Activated CD8-positive, alpha-beta T cell treated with anti-CD3 and anti-CD28 coated beads for 36 hours (primary cell): Measurements from ENCODE around the gene MAP7. TPM values are rescaled to one million over a fixed set of nuclear protein-coding genes. Genes with fewer than 3 reads are reported as not detected.

Experiments used
- ATAC-seq: fragments of 200-7000 bp; cut with Tn5 transposase; one replicate; pipeline ENCODE4 v1.10.0; 2021; ENCODE audit warnings: mild to moderate bottlenecking, moderate library complexity
- CTCF ChIA-PET: fragments of 350-600 bp; sonication (Branson Sonifier 250); formaldehyde crosslinking; loops from one replicate; lab custom pipeline; 2021; ENCODE audit warnings: antibody characterized with exemption; lab: Charles Lee
- POLR2A ChIA-PET: fragments of 350-600 bp; sonication (Branson Sonifier 250); formaldehyde crosslinking; loops from one replicate; lab custom pipeline; 2021; ENCODE audit warnings: antibody characterized with exemption; lab: Charles Lee
- DNase-seq: peaks from one replicate; pipeline ENCODE4 v3.0.0-alpha.2; 2020
- H3K27ac Mint-ChIP-seq: one replicate; pipeline ENCODE4 v1.8.0; 2021; ENCODE audit warnings: mild to moderate bottlenecking, mixed read lengths
- H3K27me3 Mint-ChIP-seq: one replicate; pipeline ENCODE4 v1.8.0; 2021; ENCODE audit warnings: mixed read lengths
- H3K36me3 Mint-ChIP-seq: one replicate; pipeline ENCODE4 v1.8.0; 2021; ENCODE audit warnings: low read depth, mixed read lengths
- H3K4me1 Mint-ChIP-seq: one replicate; pipeline ENCODE4 v1.8.0; 2021; ENCODE audit warnings: low read depth, mixed read lengths
- H3K4me3 Mint-ChIP-seq: one replicate; pipeline ENCODE4 v1.8.0; 2021; ENCODE audit warnings: mild to moderate bottlenecking, moderate library complexity, mixed read lengths
- H3K9me3 Mint-ChIP-seq: one replicate; pipeline ENCODE4 v1.8.0; 2021; ENCODE audit warnings: mixed read lengths
- intact Hi-C: fragments of 100-400 bp; cut with micrococcal nuclease; formaldehyde crosslinking; loops from one replicate; pipeline ENCODE4 v1.10.0; 2022
- total RNA-seq, 2 experiments: library from RNA; stranded (reverse); gene quantifications; one replicate each; pipeline ENCODE4 v1.2.3, GENCODE V29; 2021
- TF ChIP-seq, protein P1 (sequence below): fragments of 200-600 bp; IDR thresholded peaks from one replicate; pipeline ENCODE4 v1.8.0; 2022; ENCODE audit warnings: antibody characterized with exemption, mild to moderate bottlenecking

Gene MAP7
- total RNA-seq, 2 experiments from 2014 or later = 0.47 to 0.67 TPM

DNA sequence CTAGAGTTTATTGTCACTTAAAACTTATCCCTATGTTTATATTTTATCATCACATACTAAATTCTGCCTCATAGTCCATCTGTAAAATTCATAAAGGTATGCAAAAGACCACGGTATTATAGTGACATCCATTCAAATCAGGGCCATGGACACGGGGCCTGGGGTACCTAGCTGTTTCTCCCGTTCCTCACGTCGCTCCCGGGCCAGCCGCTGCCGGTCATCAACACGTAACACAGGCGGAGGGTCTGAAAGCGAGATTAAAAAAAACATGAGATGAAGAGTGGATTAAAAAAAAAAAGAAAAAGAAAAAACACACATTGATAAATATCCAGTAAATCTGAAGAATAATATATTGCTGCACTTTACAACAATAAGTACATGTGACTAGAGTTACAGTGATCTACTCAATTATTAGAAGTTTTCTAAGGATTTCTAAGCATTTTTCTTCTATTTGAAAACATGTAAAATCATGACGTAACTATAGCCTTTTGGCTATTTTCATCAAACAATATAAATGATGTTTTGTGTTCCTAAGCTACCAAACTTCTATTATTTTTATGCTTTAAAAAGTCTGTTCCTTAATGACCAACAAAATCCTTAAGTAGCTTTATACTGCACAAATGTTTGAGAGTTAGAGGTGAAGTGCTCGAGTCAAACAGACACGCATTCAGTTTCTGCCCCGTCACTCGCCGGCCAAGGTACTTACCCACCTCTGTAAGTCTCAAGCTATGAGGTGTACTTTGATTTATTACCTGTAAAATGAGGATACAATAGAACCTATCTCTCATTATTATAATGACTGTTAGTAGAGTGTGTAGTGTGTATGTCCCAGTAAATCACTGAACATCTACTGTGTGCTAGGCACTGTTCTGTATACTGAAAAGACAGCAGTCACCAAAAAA, 138.5 kb downstream of the MAP7 start:
- Mint-ChIP-seq H3K4me3 (no peak overlapping the region), H3K36me3 (no peaks in the 10 kb centered on the region), H3K27me3 (no peaks in the 10 kb centered on the region), H3K9me3 (no peaks in the 10 kb centered on the region), H3K4me1 (no peaks in the 10 kb centered on the region), H3K27ac (no peak overlapping the region)
- POLR2A ChIA-PET = no interaction called here
- DNase-seq (no peak), ATAC-seq (no peak)
- CTCF ChIA-PET = no interaction called here
- intact Hi-C loops = no loop called here
- TF ChIP-seq, protein P1, sequence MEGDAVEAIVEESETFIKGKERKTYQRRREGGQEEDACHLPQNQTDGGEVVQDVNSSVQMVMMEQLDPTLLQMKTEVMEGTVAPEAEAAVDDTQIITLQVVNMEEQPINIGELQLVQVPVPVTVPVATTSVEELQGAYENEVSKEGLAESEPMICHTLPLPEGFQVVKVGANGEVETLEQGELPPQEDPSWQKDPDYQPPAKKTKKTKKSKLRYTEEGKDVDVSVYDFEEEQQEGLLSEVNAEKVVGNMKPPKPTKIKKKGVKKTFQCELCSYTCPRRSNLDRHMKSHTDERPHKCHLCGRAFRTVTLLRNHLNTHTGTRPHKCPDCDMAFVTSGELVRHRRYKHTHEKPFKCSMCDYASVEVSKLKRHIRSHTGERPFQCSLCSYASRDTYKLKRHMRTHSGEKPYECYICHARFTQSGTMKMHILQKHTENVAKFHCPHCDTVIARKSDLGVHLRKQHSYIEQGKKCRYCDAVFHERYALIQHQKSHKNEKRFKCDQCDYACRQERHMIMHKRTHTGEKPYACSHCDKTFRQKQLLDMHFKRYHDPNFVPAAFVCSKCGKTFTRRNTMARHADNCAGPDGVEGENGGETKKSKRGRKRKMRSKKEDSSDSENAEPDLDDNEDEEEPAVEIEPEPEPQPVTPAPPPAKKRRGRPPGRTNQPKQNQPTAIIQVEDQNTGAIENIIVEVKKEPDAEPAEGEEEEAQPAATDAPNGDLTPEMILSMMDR = no peak

DNA sequence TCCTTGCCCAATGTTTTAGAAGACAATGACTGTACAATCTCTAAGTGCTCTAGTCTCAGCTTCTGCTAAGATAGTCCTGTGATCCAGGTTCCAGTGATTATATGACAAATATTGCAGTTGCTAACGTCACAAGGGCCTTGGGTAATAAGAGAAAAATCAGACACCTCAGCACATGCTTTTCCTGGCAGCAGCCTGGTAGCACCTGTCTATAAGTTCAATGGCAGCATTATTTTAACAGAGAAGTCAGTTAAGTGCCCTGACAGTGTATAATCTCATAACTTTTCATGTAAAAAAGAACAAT, 139.2 kb downstream of the MAP7 start:
- intact Hi-C loops = no loop called here
- no peak overlapping the region for H3K27ac Mint-ChIP-seq
- no peak overlapping the region for H3K4me3 Mint-ChIP-seq
- H3K27me3 Mint-ChIP-seq = no peaks in the 10 kb centered on the region
- H3K36me3 Mint-ChIP-seq = no peaks in the 10 kb centered on the region
- H3K9me3 Mint-ChIP-seq = no peaks in the 10 kb centered on the region
- no peaks in the 10 kb centered on the region for H3K4me1 Mint-ChIP-seq
- POLR2A ChIA-PET = no interaction called here
- ATAC-seq = no peak
- TF ChIP-seq, protein P1 = no peak
- no peak for DNase-seq
- CTCF ChIA-PET = no interaction called here

DNA sequence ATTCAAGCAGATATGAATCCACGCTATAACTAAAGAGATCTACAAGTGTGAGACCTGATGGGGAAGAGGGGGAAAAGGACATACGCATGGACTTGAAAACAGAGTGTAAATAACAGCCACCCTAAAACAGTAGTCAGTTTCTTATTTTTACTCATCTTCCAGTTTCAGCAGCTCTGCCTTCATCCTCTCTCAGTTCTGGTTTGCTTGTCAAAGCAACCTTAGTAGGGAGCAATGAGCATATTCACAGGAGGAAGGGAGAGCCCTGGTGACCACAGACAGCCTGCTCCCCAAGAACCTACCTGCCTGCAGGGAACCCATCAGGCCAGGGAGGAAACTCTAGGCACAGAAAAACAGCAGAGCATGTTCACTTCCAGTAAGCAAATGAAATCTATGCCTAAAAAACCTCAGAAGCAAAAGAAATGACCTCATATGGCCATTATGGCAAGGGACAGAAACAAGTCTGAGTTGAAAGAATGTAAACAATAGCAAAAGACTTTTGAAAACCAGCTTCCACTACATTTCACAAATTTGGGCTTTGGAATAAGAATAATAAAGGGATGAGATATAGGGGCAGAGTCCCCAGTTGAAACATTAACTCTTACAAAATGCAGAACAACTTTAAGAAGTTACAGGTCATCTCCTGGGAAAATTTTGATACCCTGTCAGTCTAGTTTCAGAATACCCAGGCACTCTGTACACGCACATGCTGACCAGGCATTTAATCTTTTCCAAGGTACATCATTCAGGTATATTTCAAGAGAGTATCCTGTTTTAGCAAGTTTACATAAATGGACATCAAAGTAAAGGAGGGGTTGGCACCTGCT, 139.8 kb downstream of the MAP7 start:
- no peak for DNase-seq
- Mint-ChIP-seq H3K4me3 (no peak overlapping the region), H3K27ac (no peak overlapping the region), H3K4me1 (no peaks in the 10 kb centered on the region), H3K27me3 (peaks cover 3% of the 10 kb centered on the region), H3K36me3 (no peaks in the 10 kb centered on the region), H3K9me3 (no peaks in the 10 kb centered on the region)
- intact Hi-C loops = no loop called here
- ChIA-PET POLR2A (no interaction called here), CTCF (interaction anchor here (0.6 to 0.7 kb wide), 2 partner anchors 80 to 140 kb away, joined by 3 read pairs; partner anchors contain the start of gene MAP7)
- TF ChIP-seq, protein P1 = no peak
- ATAC-seq = no peak

DNA sequence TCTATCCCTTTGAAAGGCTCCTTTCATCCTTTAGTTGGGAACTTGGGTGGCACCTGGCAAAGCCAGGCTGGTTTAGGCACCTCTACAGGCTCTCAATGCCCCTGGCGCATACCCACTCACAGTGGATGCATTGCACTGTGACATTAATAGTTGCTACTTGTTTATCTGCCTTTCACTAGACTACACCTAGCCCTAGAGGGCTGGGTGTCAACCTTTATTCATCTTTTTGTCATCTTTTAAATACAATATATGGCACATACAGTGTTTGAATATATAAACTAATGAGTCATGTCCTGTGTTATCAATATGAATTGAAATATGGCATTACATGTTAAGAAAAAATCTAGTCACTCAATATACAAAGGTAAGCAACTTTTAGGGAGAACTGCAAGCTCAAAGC, 140.6 kb downstream of the MAP7 start:
- intact Hi-C loops = no loop called here
- Mint-ChIP-seq H3K27me3 (peaks cover 6% of the 10 kb centered on the region), H3K4me3 (no peak overlapping the region), H3K36me3 (no peaks in the 10 kb centered on the region), H3K9me3 (no peaks in the 10 kb centered on the region), H3K4me1 (no peaks in the 10 kb centered on the region), H3K27ac (no peak overlapping the region)
- ATAC-seq = no peak
- no peak for DNase-seq
- ChIA-PET POLR2A (no interaction called here), CTCF (interaction anchor here (0.7 kb wide), 1 partner anchor 141 kb away, joined by 3 read pairs; the partner anchor contains the start of gene MAP7)
- TF ChIP-seq, protein P1 = no peak

DNA sequence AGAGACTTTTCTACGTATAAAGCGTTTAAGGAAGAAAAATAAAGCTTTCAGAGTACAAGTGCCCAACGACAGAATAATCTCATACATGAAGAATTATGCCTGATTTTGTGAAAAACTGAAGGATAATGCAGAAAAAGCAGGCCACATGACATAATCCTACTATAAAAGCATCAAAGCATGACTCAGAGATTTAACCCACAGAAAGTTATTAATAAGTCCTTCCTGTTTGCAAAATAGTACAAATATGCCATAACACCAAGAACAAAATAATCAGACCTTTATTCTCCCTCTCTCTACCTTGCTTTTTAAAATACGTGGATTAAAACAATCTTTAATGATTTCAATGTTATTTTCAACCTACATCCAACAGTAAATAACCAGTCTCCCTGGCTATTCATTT, 142.0 kb downstream of the MAP7 start:
- Mint-ChIP-seq H3K27me3 (peaks cover 6% of the 10 kb centered on the region), H3K9me3 (no peaks in the 10 kb centered on the region), H3K36me3 (no peaks in the 10 kb centered on the region), H3K4me1 (no peaks in the 10 kb centered on the region), H3K27ac (no peak overlapping the region), H3K4me3 (no peak overlapping the region)
- ATAC-seq = no peak
- intact Hi-C loops = no loop called here
- TF ChIP-seq, protein P1 = no peak
- ChIA-PET POLR2A (no interaction called here), CTCF (no interaction called here)
- DNase-seq = no peak
